Articular chondrocyte of knee joint (primary cell): ENCODE measurements around the gene CDC7. TPM values are rescaled to one million over a fixed set of nuclear protein-coding genes. Genes with fewer than 3 reads are reported as not detected.

Experiments
- total RNA-seq: library from RNA; depleted of rRNA; stranded (reverse); fragments of >200 nt; gene quantifications from 2 replicates; pipeline ENCODE4 v1.2.3, GENCODE V29; 2012

The CDC7 gene
- total RNA-seq = 5.6 and 6.2 TPM in 2 replicates

GRCh38 chr1:91500756-91501522 is at the start of gene CDC7:
Gene CDC7 (plus strand): TSS chr1:91500851. CDS start chr1:91501717, 866 bp downstream.

Other genes starting within 250 kb of the CDC7 start
- gene HFM1, start 96.0 kb upstream of the CDC7 start, total RNA-seq = 1.4 and 2.2 TPM in 2 replicates